H9 (cell line): ENCODE results near the gene DAPK1. TPM values are rescaled to one million over a fixed set of nuclear protein-coding genes. Genes with fewer than 3 reads are reported as not detected.

Experiments
- DNase-seq: peaks from one replicate; pipeline ENCODE4 v3.0.0-alpha.2; 2017
- H2AFZ ChIP-seq: one replicate; pipeline ENCODE4 v1.6.1; 2013; ENCODE audit warnings: mild to moderate bottlenecking, low read length, control low read depth, moderate library complexity
- H2AK5ac ChIP-seq: 2 replicates; pipeline ENCODE4 v1.6.1; 2013; ENCODE audit warnings: low read length, control low read depth, mixed read lengths; ENCODE audit not compliant: insufficient read length
- H2BK120ac ChIP-seq: one replicate; pipeline ENCODE4 v1.6.1; 2013; ENCODE audit warnings: low read depth, mild to moderate bottlenecking, low read length, control low read depth, inconsistent platforms; ENCODE audit not compliant: poor library complexity, severe bottlenecking
- H2BK12ac ChIP-seq: 2 replicates; pipeline ENCODE4 v1.6.1; 2013; ENCODE audit warnings: low read length, control low read depth, mixed read lengths, low read depth; ENCODE audit not compliant: insufficient read length
- H2BK15ac ChIP-seq: 2 replicates; pipeline ENCODE4 v1.6.1; 2013; ENCODE audit warnings: low read depth, low read length, control low read depth
- H2BK20ac ChIP-seq: one replicate; pipeline ENCODE4 v1.6.1; 2013; ENCODE audit warnings: low read depth, mild to moderate bottlenecking, low read length, control low read depth, inconsistent platforms; ENCODE audit not compliant: poor library complexity, severe bottlenecking
- H2BK5ac ChIP-seq: 2 replicates; pipeline ENCODE4 v1.6.1; 2013; ENCODE audit warnings: low read length, control low read depth, mixed read lengths; ENCODE audit not compliant: insufficient read length
- H3K14ac ChIP-seq: 2 replicates; pipeline ENCODE4 v1.6.1; 2013; ENCODE audit warnings: low read length, control low read depth; ENCODE audit not compliant: insufficient read depth
- H3K18ac ChIP-seq: 2 replicates; pipeline ENCODE4 v1.6.1; 2013; ENCODE audit warnings: low read depth, mild to moderate bottlenecking, mixed read lengths, low read length, control low read depth; ENCODE audit not compliant: insufficient read length
- H3K23ac ChIP-seq: 2 replicates; pipeline ENCODE4 v1.6.1; 2013; ENCODE audit warnings: low read length, control low read depth, mixed read lengths, low read depth; ENCODE audit not compliant: insufficient read length
- H3K23me2 ChIP-seq: 2 replicates; pipeline ENCODE4 v1.6.1; 2013; ENCODE audit warnings: low read depth, mild to moderate bottlenecking, mixed read lengths, low read length, control low read depth; ENCODE audit not compliant: insufficient read length, poor library complexity, severe bottlenecking
- H3K27ac ChIP-seq: 2 replicates; pipeline ENCODE4 v1.5.1; 2013; ENCODE audit warnings: low read length, control low read depth, mixed read lengths, low read depth; ENCODE audit not compliant: insufficient read length
- H3K27me3 ChIP-seq: 2 replicates; pipeline ENCODE4 v1.6.1; 2013; ENCODE audit warnings: low read length, control low read depth, inconsistent platforms; ENCODE audit not compliant: insufficient read depth
- H3K4ac ChIP-seq: 2 replicates; pipeline ENCODE4 v1.6.1; 2013; ENCODE audit warnings: low read depth, mild to moderate bottlenecking, control low read depth, inconsistent platforms, low read length, moderate library complexity
- H3K4me1 ChIP-seq: 2 replicates; pipeline ENCODE4 v1.6.1; 2013; ENCODE audit warnings: low read length, control low read depth, inconsistent platforms; ENCODE audit not compliant: insufficient read depth
- H3K4me2 ChIP-seq: 2 replicates; pipeline ENCODE4 v1.6.1; 2013; ENCODE audit warnings: low read length, control low read depth, mixed read lengths; ENCODE audit not compliant: insufficient read length, insufficient read depth
- H3K56ac ChIP-seq: 2 replicates; pipeline ENCODE4 v1.6.1; 2013; ENCODE audit warnings: low read depth, mild to moderate bottlenecking, mixed read lengths, low read length, control low read depth; ENCODE audit not compliant: insufficient read length
- H3K79me1 ChIP-seq: 2 replicates; pipeline ENCODE4 v1.6.1; 2013; ENCODE audit warnings: low read depth, mild to moderate bottlenecking, moderate library complexity, low read length, control low read depth, inconsistent platforms; ENCODE audit not compliant: insufficient read depth, poor library complexity, severe bottlenecking
- H3K79me2 ChIP-seq: 2 replicates; pipeline ENCODE4 v1.6.1; 2013; ENCODE audit warnings: low read length, control low read depth, inconsistent platforms; ENCODE audit not compliant: insufficient read depth
- H3K9ac ChIP-seq: 2 replicates; pipeline ENCODE4 v1.6.1; 2013; ENCODE audit warnings: low read length, control low read depth, mixed read lengths; ENCODE audit not compliant: insufficient read length; ENCODE audit errors: extremely low read depth
- H3K9me3 ChIP-seq: one replicate; pipeline ENCODE4 v1.6.1; 2013; ENCODE audit warnings: low read depth, low read length, inconsistent platforms; ENCODE audit not compliant: control insufficient read depth
- H3T11ph ChIP-seq: one replicate; pipeline ENCODE4 v1.6.1; 2013; ENCODE audit warnings: mild to moderate bottlenecking, low read length, control low read depth, inconsistent platforms
- H4K20me1 ChIP-seq: one replicate; pipeline ENCODE4 v1.6.1; 2013; ENCODE audit not compliant: control insufficient read depth, insufficient read length, insufficient read depth
- H4K5ac ChIP-seq: 2 replicates; pipeline ENCODE4 v1.6.1; 2013; ENCODE audit warnings: low read depth, mild to moderate bottlenecking, mixed read lengths, low read length, control low read depth; ENCODE audit not compliant: insufficient read length
- H4K8ac ChIP-seq: replicated peaks from 2 replicates; pipeline ENCODE4 v1.6.1; 2013; ENCODE audit warnings: low read length, control low read depth, mixed read lengths, low read depth; ENCODE audit not compliant: insufficient read length
- H4K91ac ChIP-seq: 2 replicates; pipeline ENCODE4 v1.6.1; 2013; ENCODE audit warnings: low read depth, mild to moderate bottlenecking, moderate library complexity, mixed read lengths, low read length, control low read depth; ENCODE audit not compliant: insufficient read length
- H3K27ac Mint-ChIP-seq, 3 experiments: 2 replicates in 2 of 3; 3 replicates in 1 of 3; pipeline ENCODE4 v1.8.0; 2020 to 2021; ENCODE audit warnings: mixed read lengths in 3 of 3, mild to moderate bottlenecking in 1 of 3, moderate library complexity in 1 of 3
- H3K27me3 Mint-ChIP-seq: 2 replicates; pipeline ENCODE4 v1.8.0; 2021; ENCODE audit warnings: low read depth, mild to moderate bottlenecking, moderate library complexity, mixed read lengths
- H3K36me3 Mint-ChIP-seq, 3 experiments: 2 replicates in 2 of 3; 3 replicates in 1 of 3; pipeline ENCODE4 v1.8.0; 2020 to 2021; ENCODE audit warnings: low read depth in 3 of 3, mixed read lengths in 3 of 3; ENCODE audit not compliant: insufficient read depth in 1 of 3
- H3K4me1 Mint-ChIP-seq, 2 experiments: 2 replicates each; pipeline ENCODE4 v1.8.0; 2020; ENCODE audit warnings: mixed read lengths in 2 of 2
- H3K4me3 Mint-ChIP-seq, 2 experiments: 2 replicates in 1 of 2; 3 replicates in 1 of 2; pipeline ENCODE4 v1.8.0; 2020 to 2021; ENCODE audit warnings: mild to moderate bottlenecking in 2 of 2, mixed read lengths in 2 of 2, moderate library complexity in 1 of 2
- H3K9me3 Mint-ChIP-seq, 2 experiments: 2 replicates in 1 of 2; 3 replicates in 1 of 2; pipeline ENCODE4 v1.8.0; 2020; ENCODE audit warnings: mild to moderate bottlenecking in 2 of 2, mixed read lengths in 2 of 2, moderate library complexity in 1 of 2
- CTCF ChIP-seq: fragments of 200-600 bp; sonication (generic); conservative IDR thresholded peaks from 3 replicates; pipeline ENCODE4 v1.8.0; 2021; ENCODE audit warnings: antibody characterized with exemption, mild to moderate bottlenecking
- WGBS: extraction: QIAGEN DNeasy Blood & Tissue Kit; methylation state at CpG from one replicate; pipeline ENCODE4 v1.1.7; 2013; ENCODE audit warnings: missing lambda C conversion rate, low lambda C conversion rate, mixed read lengths; ENCODE audit not compliant: insufficient read length; ENCODE audit errors: extremely low coverage; 5-methylcytosine and 5-hydroxymethylcytosine counted together
- total RNA-seq: library from RNA; stranded (reverse); gene quantifications from 2 replicates; pipeline ENCODE4 v1.2.1, GENCODE V29; 2021

DAPK1 gene
- total RNA-seq, 1 experiment from 2014 or later = 79.4 TPM

- no peak for DNase-seq
- no peak overlapping the region for H2AK5ac ChIP-seq
- H3K4me2 ChIP-seq = no peak overlapping the region
- Mint-ChIP-seq H3K9me3 (no peaks in the 10 kb centered on the region), H3K4me3 (no peak overlapping the region), H3K27ac (no peak overlapping the region), H3K27me3 (no peaks in the 10 kb centered on the region), H3K4me1 (peaks cover 9 to 17% of the 10 kb centered on the region in 2 experiments), H3K36me3 (peaks cover 11 to 22% (median 12%) of the 10 kb centered on the region in 3 experiments; a peak in 5 of 7 replicates)
- H4K5ac ChIP-seq = no peak overlapping the region
- no CpG with 5 or more reads among the region's 7 CpGs for WGBS
- H3K18ac ChIP-seq = no peak overlapping the region
- H3K14ac ChIP-seq = no peak overlapping the region
- H3K4ac ChIP-seq = no peak overlapping the region
- H2BK15ac ChIP-seq = no peak overlapping the region
- H3K27me3 ChIP-seq = no peaks in the 10 kb centered on the region
- H3K9me3 ChIP-seq = no peaks in the 10 kb centered on the region
- no peak overlapping the region for H2BK20ac ChIP-seq
- no peak overlapping the region for H2BK5ac ChIP-seq
- no peak overlapping the region for H2BK12ac ChIP-seq
- H3K79me2 ChIP-seq = peaks cover 5% of the 10 kb centered on the region; the same call in 1 of the 2 replicates
- H4K20me1 ChIP-seq = no peaks in the 10 kb centered on the region
- peaks cover 2% of the 10 kb centered on the region; the same call in 1 of the 2 replicates for H3K4me1 ChIP-seq
- no peak overlapping the region for H3K23ac ChIP-seq
- H3K27ac ChIP-seq = no peak overlapping the region
- no peak overlapping the region for H3K9ac ChIP-seq
- no peak for TF ChIP-seq CTCF
- peaks cover 4% of the 10 kb centered on the region for H3K79me1 ChIP-seq
- no peak overlapping the region for H2AFZ ChIP-seq
- H3T11ph ChIP-seq = no peak overlapping the region
- H2BK120ac ChIP-seq = no peak overlapping the region
- no peak overlapping the region for H4K91ac ChIP-seq
- H3K56ac ChIP-seq = no peak overlapping the region
- no peaks in the 10 kb centered on the region for H3K23me2 ChIP-seq
- no peak overlapping the region for H4K8ac ChIP-seq
These were observed 64.4 kb downstream of the DAPK1 start for GRCh38 chr9:87562062-87562461.
